OCI-LY1 (cell line): ENCODE results near the gene MKRN2.

Experiments used
- H2AFZ ChIP-seq: fragments of 200-600 bp; sonication (generic), shearing (Covaris generic); 2 replicates; pipeline ENCODE4 v1.6.0; 2014; ENCODE audit warnings: antibody characterized with exemption, mild to moderate bottlenecking, low read length
- H3F3A ChIP-seq: fragments of 200-600 bp; sonication (generic), shearing (Covaris generic); 2 replicates; pipeline ENCODE4 v1.6.0; 2014; ENCODE audit warnings: mild to moderate bottlenecking, antibody characterized with exemption, low read length, moderate library complexity; ENCODE audit not compliant: insufficient read depth
- H3K27ac ChIP-seq: fragments of 200-600 bp; sonication (generic); 2 replicates; pipeline ENCODE4 v1.5.1; 2014; ENCODE audit warnings: low read length, mixed run types, mild to moderate bottlenecking, low read depth; ENCODE audit not compliant: poor library complexity, severe bottlenecking
- H3K27me3 ChIP-seq: fragments of 200-600 bp; sonication (generic); 2 replicates; pipeline ENCODE4 v1.6.0; 2014; ENCODE audit warnings: antibody characterized with exemption, mild to moderate bottlenecking, low read length, moderate library complexity; ENCODE audit not compliant: insufficient read depth
- H3K36me3 ChIP-seq: fragments of 200-600 bp; sonication (generic); 2 replicates; pipeline ENCODE4 v1.6.1; 2014; ENCODE audit warnings: mild to moderate bottlenecking, antibody characterized with exemption, low read length, moderate library complexity, mixed read lengths; ENCODE audit not compliant: insufficient read depth
- H3K4me1 ChIP-seq: fragments of 200-600 bp; sonication (generic); 2 replicates; pipeline ENCODE4 v1.5.1; 2014; ENCODE audit warnings: mild to moderate bottlenecking, low read length, moderate library complexity; ENCODE audit not compliant: insufficient read depth, severe bottlenecking
- H3K4me2 ChIP-seq: fragments of 200-600 bp; sonication (generic), shearing (Covaris generic); 2 replicates; pipeline ENCODE4 v1.6.1; 2014; ENCODE audit warnings: low read length
- H3K4me3 ChIP-seq: fragments of 200-600 bp; sonication (generic); 2 replicates; pipeline ENCODE4 v1.5.1; 2014; ENCODE audit warnings: low read length, low read depth, mild to moderate bottlenecking, mixed read lengths; ENCODE audit not compliant: poor library complexity, severe bottlenecking
- H3K79me2 ChIP-seq: fragments of 200-600 bp; shearing (Covaris generic); 2 replicates; pipeline ENCODE4 v1.6.1; 2016; ENCODE audit warnings: mixed run types, low read length, mixed read lengths; ENCODE audit not compliant: insufficient read depth
- H3K9ac ChIP-seq: fragments of 200-600 bp; sonication (generic), shearing (Covaris generic); 2 replicates; pipeline ENCODE4 v1.6.1; 2014; ENCODE audit warnings: mild to moderate bottlenecking, low read length, mixed read lengths
- H3K9me2 ChIP-seq: fragments of 200-600 bp; sonication (generic), shearing (Covaris generic); 2 replicates; pipeline ENCODE4 v1.6.1; 2014; ENCODE audit warnings: low read depth, mild to moderate bottlenecking, low read length, mixed read lengths
- H3K9me3 ChIP-seq: fragments of 200-600 bp; shearing (Covaris generic); 2 replicates; pipeline ENCODE4 v1.6.1; 2014; ENCODE audit warnings: low read length, mixed read lengths
- H4K20me1 ChIP-seq: fragments of 200-600 bp; sonication (generic), shearing (Covaris generic); 2 replicates; pipeline ENCODE4 v1.6.0; 2016; ENCODE audit warnings: mild to moderate bottlenecking, low read length; ENCODE audit not compliant: insufficient read depth
- EZH2 ChIP-seq: fragments of 200-600 bp; sonication (generic), shearing (Covaris generic); IDR thresholded peaks from 2 replicates; pipeline ENCODE4 v1.8.0; 2017; ENCODE audit warnings: borderline replicate concordance, mixed run types, mild to moderate bottlenecking, antibody characterized with exemption, low read length, moderate library complexity, mixed read lengths
- TF ChIP-seq, protein P1 (sequence below): fragments of 200-600 bp; sonication (generic), shearing (Covaris generic); IDR thresholded peaks from 2 replicates; pipeline ENCODE4 v1.5.1; 2017; ENCODE audit warnings: mild to moderate bottlenecking, antibody characterized with exemption, low read length, moderate library complexity, mixed read lengths

Gene MKRN2

DNA sequence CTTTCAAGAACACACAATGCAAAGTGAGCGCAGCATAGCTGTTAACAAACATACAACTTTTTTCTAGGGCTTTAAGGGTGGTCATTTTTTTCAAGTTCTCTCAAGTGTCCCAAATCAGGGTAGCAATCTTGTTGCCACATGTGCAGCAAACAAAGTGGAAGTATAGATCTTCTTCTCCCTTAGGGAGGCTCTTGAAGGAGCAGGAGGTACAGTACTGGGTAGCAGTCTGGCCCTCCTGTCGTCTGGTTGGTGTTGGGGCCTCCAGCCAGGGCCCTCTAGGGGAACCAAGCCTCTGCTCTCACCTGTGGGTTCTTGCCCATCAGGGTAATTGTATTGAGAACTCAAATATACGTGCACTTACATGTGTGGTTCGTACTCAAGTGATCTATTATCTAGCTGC is 25.8 kb downstream of the MKRN2 start:
- no peaks in the 10 kb centered on the region for H3K9me2 ChIP-seq
- H3K4me3 ChIP-seq, result no peak overlapping the region
- H3K79me2 ChIP-seq, result no peaks in the 10 kb centered on the region
- H3F3A ChIP-seq, result no peaks in the 10 kb centered on the region
- H3K9ac ChIP-seq, result no peak overlapping the region
- H3K36me3 ChIP-seq, result peaks cover 83% of the 10 kb centered on the region
- TF ChIP-seq, protein P1, sequence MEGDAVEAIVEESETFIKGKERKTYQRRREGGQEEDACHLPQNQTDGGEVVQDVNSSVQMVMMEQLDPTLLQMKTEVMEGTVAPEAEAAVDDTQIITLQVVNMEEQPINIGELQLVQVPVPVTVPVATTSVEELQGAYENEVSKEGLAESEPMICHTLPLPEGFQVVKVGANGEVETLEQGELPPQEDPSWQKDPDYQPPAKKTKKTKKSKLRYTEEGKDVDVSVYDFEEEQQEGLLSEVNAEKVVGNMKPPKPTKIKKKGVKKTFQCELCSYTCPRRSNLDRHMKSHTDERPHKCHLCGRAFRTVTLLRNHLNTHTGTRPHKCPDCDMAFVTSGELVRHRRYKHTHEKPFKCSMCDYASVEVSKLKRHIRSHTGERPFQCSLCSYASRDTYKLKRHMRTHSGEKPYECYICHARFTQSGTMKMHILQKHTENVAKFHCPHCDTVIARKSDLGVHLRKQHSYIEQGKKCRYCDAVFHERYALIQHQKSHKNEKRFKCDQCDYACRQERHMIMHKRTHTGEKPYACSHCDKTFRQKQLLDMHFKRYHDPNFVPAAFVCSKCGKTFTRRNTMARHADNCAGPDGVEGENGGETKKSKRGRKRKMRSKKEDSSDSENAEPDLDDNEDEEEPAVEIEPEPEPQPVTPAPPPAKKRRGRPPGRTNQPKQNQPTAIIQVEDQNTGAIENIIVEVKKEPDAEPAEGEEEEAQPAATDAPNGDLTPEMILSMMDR, result no peak
- no peak for TF ChIP-seq EZH2
- no peaks in the 10 kb centered on the region for H3K4me1 ChIP-seq
- H3K27me3 ChIP-seq, result no peaks in the 10 kb centered on the region
- H2AFZ ChIP-seq, result no peak overlapping the region
- no peaks in the 10 kb centered on the region for H3K9me3 ChIP-seq
- H3K27ac ChIP-seq, result no peak overlapping the region
- no peaks in the 10 kb centered on the region for H4K20me1 ChIP-seq
- no peak overlapping the region for H3K4me2 ChIP-seq

DNA sequence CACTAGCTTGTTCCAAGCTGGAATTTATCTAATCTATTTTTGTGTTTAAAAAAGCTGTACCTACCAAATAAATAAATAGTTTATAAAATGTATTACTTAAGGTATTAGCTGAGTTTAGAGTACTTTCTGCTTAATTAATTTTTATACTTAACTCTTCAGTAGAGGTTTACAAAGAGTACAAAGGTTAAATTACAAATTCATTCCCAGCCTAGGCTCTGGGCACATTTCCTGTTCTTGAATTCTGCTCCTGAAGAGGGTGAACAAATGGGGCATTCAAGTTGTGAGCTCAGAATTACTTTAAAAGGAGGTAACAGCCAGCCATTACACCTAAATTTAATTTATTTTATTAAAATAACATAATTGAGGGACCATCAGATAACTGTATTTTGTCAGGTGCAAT is 26.4 kb downstream of the MKRN2 start:
- Histone ChIP-seq H3K4me1 (no peaks in the 10 kb centered on the region), H3K9ac (no peak overlapping the region), H3K4me3 (no peak overlapping the region), H4K20me1 (no peaks in the 10 kb centered on the region), H3K9me2 (no peaks in the 10 kb centered on the region), H3K36me3 (peaks cover 85% of the 10 kb centered on the region), H3K4me2 (no peak overlapping the region), H3F3A (no peaks in the 10 kb centered on the region), H3K9me3 (no peaks in the 10 kb centered on the region), H3K27me3 (no peaks in the 10 kb centered on the region), H2AFZ (no peak overlapping the region), H3K27ac (no peak overlapping the region), H3K79me2 (no peaks in the 10 kb centered on the region)
- TF ChIP-seq, protein P1, result no peak
- TF ChIP-seq EZH2, result no peak

DNA sequence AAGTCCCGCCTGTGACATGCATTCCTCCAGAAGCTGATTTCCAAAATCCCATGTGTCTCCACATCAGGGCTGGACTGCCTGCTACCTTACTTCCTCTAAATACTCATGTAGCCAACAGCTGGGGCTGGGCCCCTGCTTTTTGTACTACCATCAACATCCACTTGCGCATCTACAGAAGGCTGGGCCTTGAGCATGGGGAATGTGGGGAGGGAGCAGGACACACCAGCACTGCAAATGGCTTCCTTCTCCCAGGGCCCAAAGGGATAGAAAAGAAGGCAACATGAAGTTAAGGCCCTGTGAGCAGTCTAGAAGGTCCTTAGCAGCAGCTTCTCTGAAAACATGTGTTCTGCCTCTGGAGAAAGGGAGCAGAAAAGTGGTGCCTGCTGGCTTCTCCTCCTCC is 27.2 kb downstream of the MKRN2 start:
- Histone ChIP-seq H3K27me3 (no peaks in the 10 kb centered on the region), H3K36me3 (peaks cover 90% of the 10 kb centered on the region), H3K4me2 (no peak overlapping the region), H2AFZ (no peak overlapping the region), H4K20me1 (no peaks in the 10 kb centered on the region), H3K27ac (no peak overlapping the region), H3K79me2 (no peaks in the 10 kb centered on the region), H3F3A (no peaks in the 10 kb centered on the region), H3K4me1 (no peaks in the 10 kb centered on the region), H3K4me3 (no peak overlapping the region), H3K9me2 (no peaks in the 10 kb centered on the region), H3K9ac (no peak overlapping the region), H3K9me3 (no peaks in the 10 kb centered on the region)
- no peak for TF ChIP-seq EZH2
- TF ChIP-seq, protein P1, result no peak
